ENCODE results near the gene RPS2. TPM values are rescaled to one million over a fixed set of nuclear protein-coding genes. Genes with fewer than 3 reads are reported as not detected.
"Not testable (repeated sequence)": the region's sequence is repeated elsewhere in the genome, so short reads cannot be mapped to it uniquely, and the experiment has no call there.

The RPS2 gene
- total RNA-seq, 2 experiments from 2014 or later = 2,823 to 3,048 TPM

- Mint-ChIP-seq H3K9me3 (ENCODE audit: low read depth) (no peaks in the 10 kb centered on the region), H3K27me3 (peaks cover 2% of the 10 kb centered on the region), H3K27ac (peak overlapping the region; percentile 95), H3K36me3 (peaks cover 36% of the 10 kb centered on the region), H3K4me3 (peak overlapping the region; percentile 88), H3K4me1 (peaks cover 50% of the 10 kb centered on the region)
- DNase-seq = peak; percentile 67
- CTCF ChIA-PET = interaction anchor here (1.3 to 2.9 kb wide), 2 partner anchors 32 to 42 kb away, joined by 5 to 10 read pairs; no protein-coding TSS in a partner anchor
- no peak for ATAC-seq
Measured at GRCh38 chr16:1961651-1962067, 3.0 kb downstream of the RPS2 start.

- H3K9me3 Mint-ChIP-seq (ENCODE audit: low read depth) = no peaks in the 10 kb centered on the region
- peaks cover 36% of the 10 kb centered on the region for H3K36me3 Mint-ChIP-seq
- H3K4me1 Mint-ChIP-seq = peaks cover 50% of the 10 kb centered on the region
- ATAC-seq (peak; percentile 1), DNase-seq (peak; percentile 74)
- peak overlapping the region; percentile 94 for H3K27ac Mint-ChIP-seq
- CTCF ChIA-PET = interaction anchor here (0.9 to 2.9 kb wide), 5 partner anchors 11 to 43 kb away, joined by 3 to 10 read pairs (median 5); partner anchors contain the start of genes GFER and TBL3
- H3K27me3 Mint-ChIP-seq = peaks cover 2% of the 10 kb centered on the region
- peak overlapping the region; percentile 88 for H3K4me3 Mint-ChIP-seq
Measured at GRCh38 chr16:1960665-1961630, 3.7 kb downstream of the RPS2 start.

GRCh38 chr16:1959269-1960039 is 5.2 kb downstream of the RPS2 start, which contains the start of gene NDUFB10:
NDUFB10 (plus strand) TSS chr16:1959538; CDS start chr16:1959625, 87 bp downstream.
- Mint-ChIP-seq H3K27ac (peak within 1 kb of the TSS; percentile 94), H3K9me3 (ENCODE audit: low read depth) (no peaks in the 10 kb centered on the region), H3K36me3 (peaks cover 34% of the 10 kb centered on the region), H3K4me3 (peak within 1 kb of the TSS; percentile 88), H3K4me1 (peaks cover 45% of the 10 kb centered on the region), H3K27me3 (peaks cover 2% of the 10 kb centered on the region)
- peak; percentile 81 for ATAC-seq
- CTCF ChIA-PET = interaction anchor here (1.1 to 2.9 kb wide), 3 partner anchors 15 to 44 kb away, joined by 5 to 10 read pairs (median 5); partner anchors contain the start of gene GFER
- DNase-seq = peak; percentile 92

GRCh38 chr16:1958715-1959268 is 5.8 kb downstream of the RPS2 start:
- Mint-ChIP-seq H3K36me3 (peaks cover 29% of the 10 kb centered on the region), H3K27me3 (peaks cover 2% of the 10 kb centered on the region), H3K4me1 (peaks cover 43% of the 10 kb centered on the region), H3K9me3 (ENCODE audit: low read depth) (no peaks in the 10 kb centered on the region), H3K27ac (peak overlapping the region; percentile 94), H3K4me3 (peak overlapping the region; percentile 88)
- ATAC-seq (peak; percentile 0), DNase-seq (no peak)
- CTCF ChIA-PET = interaction anchor here (2.9 kb wide), 1 partner anchor 45 kb away, joined by 10 read pairs; no protein-coding TSS in a partner anchor

GRCh38 chr16:1958143-1958491 is 6.5 kb downstream of the RPS2 start:
- not testable (repeated sequence) for H3K9me3 Mint-ChIP-seq (ENCODE audit: low read depth); DNase-seq; H3K27me3 Mint-ChIP-seq; H3K27ac Mint-ChIP-seq; ATAC-seq; H3K4me3 Mint-ChIP-seq
- CTCF ChIA-PET = interaction anchor here (0.9 to 1.6 kb wide), 2 partner anchors 15 to 24 kb away, joined by 3 to 4 read pairs; partner anchors contain the start of genes MSRB1 and NOXO1
- Mint-ChIP-seq H3K4me1 (peaks cover 36% of the 10 kb centered on the region), H3K36me3 (peaks cover 22% of the 10 kb centered on the region)

GRCh38 chr16:1957434-1958142 is 7.0 kb downstream of the RPS2 start:
- Mint-ChIP-seq H3K4me1 (peaks cover 32% of the 10 kb centered on the region), H3K36me3 (peaks cover 17% of the 10 kb centered on the region)
- H3K4me3 Mint-ChIP-seq; DNase-seq; H3K27me3 Mint-ChIP-seq; H3K9me3 Mint-ChIP-seq (ENCODE audit: low read depth); ATAC-seq; H3K27ac Mint-ChIP-seq: not testable (repeated sequence)
- CTCF ChIA-PET = interaction anchor here (0.9 to 1.6 kb wide), 2 partner anchors 15 to 24 kb away, joined by 3 to 4 read pairs; partner anchors contain the start of genes MSRB1 and NOXO1

- peaks cover 2% of the 10 kb centered on the region for H3K27me3 Mint-ChIP-seq
- DNase-seq = no peak
- CTCF ChIA-PET = no interaction called here
- H3K36me3 Mint-ChIP-seq = no peaks in the 10 kb centered on the region
- H3K4me1 Mint-ChIP-seq = peaks cover 5% of the 10 kb centered on the region
- H3K4me3 Mint-ChIP-seq = no peak overlapping the region
- ATAC-seq = no peak
- H3K9me3 Mint-ChIP-seq (ENCODE audit: low read depth) = no peaks in the 10 kb centered on the region
- H3K27ac Mint-ChIP-seq = no peak overlapping the region
Measured at GRCh38 chr16:1953734-1954133, 10.9 kb downstream of the RPS2 start.

GRCh38 chr16:1950559-1950958 is 14.1 kb downstream of the RPS2 start:
- no peak for DNase-seq
- Mint-ChIP-seq H3K27ac (no peak overlapping the region), H3K36me3 (no peaks in the 10 kb centered on the region), H3K4me3 (no peak overlapping the region), H3K9me3 (ENCODE audit: low read depth) (no peaks in the 10 kb centered on the region), H3K4me1 (peaks cover 2% of the 10 kb centered on the region), H3K27me3 (no peaks in the 10 kb centered on the region)
- no peak for ATAC-seq
- CTCF ChIA-PET = interaction anchor here (1.2 kb wide), 2 partner anchors 35 to 54 kb away, joined by 3 read pairs; no protein-coding TSS in a partner anchor

GRCh38 chr16:1950047-1950446 is 14.6 kb downstream of the RPS2 start:
- Mint-ChIP-seq H3K4me1 (peaks cover 2% of the 10 kb centered on the region), H3K27ac (no peak overlapping the region), H3K4me3 (no peak overlapping the region), H3K27me3 (no peaks in the 10 kb centered on the region), H3K9me3 (ENCODE audit: low read depth) (no peaks in the 10 kb centered on the region), H3K36me3 (no peaks in the 10 kb centered on the region)
- DNase-seq = no peak
- ATAC-seq = no peak
- CTCF ChIA-PET = interaction anchor here (1.2 kb wide), 1 partner anchor 35 kb away, joined by 3 read pairs; no protein-coding TSS in a partner anchor

GRCh38 chr16:1949507-1949906 is 15.1 kb downstream of the RPS2 start:
- CTCF ChIA-PET = interaction anchor here (1.2 kb wide), 1 partner anchor 36 kb away, joined by 3 read pairs; no protein-coding TSS in a partner anchor
- Mint-ChIP-seq H3K9me3 (ENCODE audit: low read depth) (no peaks in the 10 kb centered on the region), H3K36me3 (no peaks in the 10 kb centered on the region), H3K4me1 (peaks cover 5% of the 10 kb centered on the region), H3K4me3 (no peak overlapping the region), H3K27me3 (no peaks in the 10 kb centered on the region), H3K27ac (no peak overlapping the region)
- DNase-seq = no peak
- ATAC-seq = no peak

GRCh38 chr16:1947369-1947670 is 17.3 kb downstream of the RPS2 start:
- Mint-ChIP-seq H3K27me3 (no peaks in the 10 kb centered on the region), H3K4me3 (no peak overlapping the region), H3K27ac (no peak overlapping the region), H3K9me3 (ENCODE audit: low read depth) (no peaks in the 10 kb centered on the region), H3K4me1 (peaks cover 17% of the 10 kb centered on the region), H3K36me3 (no peaks in the 10 kb centered on the region)
- no peak for DNase-seq
- ATAC-seq = no peak
- CTCF ChIA-PET = no interaction called here

GRCh38 chr16:1946495-1947368 is 17.9 kb downstream of the RPS2 start:
- Mint-ChIP-seq H3K27me3 (no peaks in the 10 kb centered on the region), H3K4me3 (no peak overlapping the region), H3K9me3 (ENCODE audit: low read depth) (no peaks in the 10 kb centered on the region), H3K27ac (no peak overlapping the region), H3K36me3 (no peaks in the 10 kb centered on the region), H3K4me1 (peaks cover 23% of the 10 kb centered on the region)
- no peak for ATAC-seq
- no peak for DNase-seq
- CTCF ChIA-PET = no interaction called here

Data from activated CD8-positive, alpha-beta memory T cell treated with anti-CD3 and anti-CD28 coated beads, Interleukin-2, amount 10 ng/mL, durations not matched to agents 7 days and 5 days (primary cell).